22Rv1 (cell line): ENCODE results near the gene MMS19.

ENCODE experiments used
- CTCF ChIP-seq: fragments of 450-650 bp; IDR thresholded peaks from 2 replicates; pipeline ENCODE4 v1.5.1; 2017; ENCODE audit warnings: mild to moderate bottlenecking
- ZFX ChIP-seq: fragments of 450-650 bp; IDR thresholded peaks from 2 replicates; pipeline ENCODE4 v1.6.1; 2017; ENCODE audit warnings: antibody characterized with exemption, borderline replicate concordance

- TF ChIP-seq CTCF (no peak), ZFX (no peak)
These were observed 89.7 kb downstream of the MMS19 start for GRCh38 chr10:97408496-97408992.
